ENCODE data around the gene RRP1. TPM values are rescaled to one million over a fixed set of nuclear protein-coding genes. Genes with fewer than 3 reads are reported as not detected.

Gene RRP1
- polyA plus RNA-seq, 3 donors: 2.7 to 5.7 (median 4.6) TPM

GRCh38 chr21:43826623-43826974 is 37.2 kb downstream of the RRP1 start:
- Histone ChIP-seq H3K4me3 (replicated peaks in 1 of 3; ENCODE audit: low read depth in 2 of 3, low read length in 3 of 3) (peak overlapping the region in 1 of 3 experiments; percentile 44), H3K9me3 (replicated peaks in 1 of 2; ENCODE audit: control insufficient read depth in 1 of 2, insufficient read depth in 1 of 2, low read length in 2 of 2) (no peaks in the 10 kb centered on the region), H3K27ac (ENCODE audit: low read depth in 1 of 2, low read length in 2 of 2) (no peak overlapping the region), H3K4me1 (ENCODE audit: control insufficient read depth in 1 of 2, insufficient read depth in 2 of 2, low read length in 2 of 2) (peaks cover 29 to 41% of the 10 kb centered on the region in 2 donors), H4K20me1 (ENCODE audit: insufficient read depth, low read length) (no peaks in the 10 kb centered on the region), H3K9ac (ENCODE audit: insufficient read depth, low read length, poor library complexity, severe bottlenecking) (no peak overlapping the region), H3K36me3 (replicated peaks in 1 of 2; ENCODE audit: control insufficient read depth in 1 of 2, insufficient read depth in 2 of 2, low read length in 2 of 2) (no peaks in the 10 kb centered on the region), H3K4me2 (replicated peaks; ENCODE audit: extremely low read depth, low read length, poor library complexity, severe bottlenecking) (peak overlapping the region; percentile 35), H2AFZ (ENCODE audit: insufficient read depth, low read depth, low read length, poor library complexity, severe bottlenecking) (peak overlapping the region; percentile 35), H3K27me3 (ENCODE audit: control insufficient read depth in 2 of 2, insufficient read depth in 2 of 2, low read length in 2 of 2) (no peaks in the 10 kb centered on the region), H3K79me2 (ENCODE audit: insufficient read depth, low read length) (no peaks in the 10 kb centered on the region)
- Mint-ChIP-seq H3K9me3 (peaks cover 0 to 2% (median 0%) of the 10 kb centered on the region in 7 donors), H3K4me1 (peaks cover 35% of the 10 kb centered on the region), H3K27me3 (ENCODE audit: low read depth in 3 of 3) (peaks cover 3 to 17% (median 9%) of the 10 kb centered on the region in 3 donors), H3K27ac (peak overlapping the region in 1 of 7 donors; percentile 19), H3K36me3 (no peaks in the 10 kb centered on the region), H3K4me3 (peak overlapping the region; percentile 54 to 57)
- intact Hi-C loops (cut with micrococcal nuclease): no loop called here
- no peak for DNase-seq
- TF ChIP-seq CTCF (IDR thresholded peaks at IDR 0.05): no peak
- WGBS (ENCODE audit: insufficient coverage): 80% methylated on average over 3 of the region's 8 CpGs

GRCh38 chr21:43827015-43827611 is 37.7 kb downstream of the RRP1 start:
- H3K27ac ChIP-seq (ENCODE audit: low read depth in 1 of 2, low read length in 2 of 2): no peak overlapping the region
- H3K4me2 ChIP-seq (replicated peaks; ENCODE audit: extremely low read depth, low read length, poor library complexity, severe bottlenecking): peak overlapping the region; percentile 35
- DNase-seq: no peak
- H3K36me3 Mint-ChIP-seq: no peaks in the 10 kb centered on the region
- 91% methylated on average over 12 of the region's 18 CpGs for WGBS (ENCODE audit: insufficient coverage)
- no peak for TF ChIP-seq CTCF (IDR thresholded peaks at IDR 0.05)
- H3K27me3 Mint-ChIP-seq (ENCODE audit: low read depth in 3 of 3): peaks cover 3 to 20% (median 9%) of the 10 kb centered on the region in 3 donors
- H2AFZ ChIP-seq (ENCODE audit: insufficient read depth, low read depth, low read length, poor library complexity, severe bottlenecking): peak overlapping the region; percentile 35
- no peak overlapping the region for H3K27ac Mint-ChIP-seq
- H4K20me1 ChIP-seq (ENCODE audit: insufficient read depth, low read length): no peaks in the 10 kb centered on the region
- no peak overlapping the region for H3K9ac ChIP-seq (ENCODE audit: insufficient read depth, low read length, poor library complexity, severe bottlenecking)
- H3K79me2 ChIP-seq (ENCODE audit: insufficient read depth, low read length): no peaks in the 10 kb centered on the region
- peaks cover 39% of the 10 kb centered on the region for H3K4me1 Mint-ChIP-seq
- peak overlapping the region in 1 of 3 experiments; percentile 44 for H3K4me3 ChIP-seq (replicated peaks in 1 of 3; ENCODE audit: low read depth in 2 of 3, low read length in 3 of 3)
- intact Hi-C loops (cut with micrococcal nuclease): no loop called here
- peak overlapping the region; percentile 54 to 60 for H3K4me3 Mint-ChIP-seq
- peaks cover 33 to 46% of the 10 kb centered on the region in 2 donors for H3K4me1 ChIP-seq (ENCODE audit: control insufficient read depth in 1 of 2, insufficient read depth in 2 of 2, low read length in 2 of 2)
- no peaks in the 10 kb centered on the region for H3K9me3 ChIP-seq (replicated peaks in 1 of 2; ENCODE audit: control insufficient read depth in 1 of 2, insufficient read depth in 1 of 2, low read length in 2 of 2)
- peaks cover 0 to 2% (median 0%) of the 10 kb centered on the region in 7 donors for H3K9me3 Mint-ChIP-seq
- no peaks in the 10 kb centered on the region for H3K36me3 ChIP-seq (replicated peaks in 1 of 2; ENCODE audit: control insufficient read depth in 1 of 2, insufficient read depth in 2 of 2, low read length in 2 of 2)
- no peaks in the 10 kb centered on the region for H3K27me3 ChIP-seq (ENCODE audit: control insufficient read depth in 2 of 2, insufficient read depth in 2 of 2, low read length in 2 of 2)

Measured in CD14-positive monocyte (primary cell).